HG03280 (cell line): Measurements from ENCODE around the gene ATIC.

ENCODE experiments used
- ATAC-seq: cut with Tn5 transposase; IDR thresholded peaks from one replicate; pipeline ENCODE4 v1.9.1; 2021; ENCODE audit warnings: mild to moderate bottlenecking, moderate library complexity; ENCODE audit not compliant: unreplicated experiment

Gene ATIC

GRCh38 chr2:215311625-215312396 is at the start of gene ATIC:
Gene ATIC, plus strand, starts transcription at chr2:215312059. Its CDS starts 84 bp downstream, at chr2:215312143.
- peak; percentile 99 for ATAC-seq

GRCh38 chr2:215262303-215262702 is 49.6 kb upstream of the ATIC start:
- ATAC-seq: no peak

DNA sequence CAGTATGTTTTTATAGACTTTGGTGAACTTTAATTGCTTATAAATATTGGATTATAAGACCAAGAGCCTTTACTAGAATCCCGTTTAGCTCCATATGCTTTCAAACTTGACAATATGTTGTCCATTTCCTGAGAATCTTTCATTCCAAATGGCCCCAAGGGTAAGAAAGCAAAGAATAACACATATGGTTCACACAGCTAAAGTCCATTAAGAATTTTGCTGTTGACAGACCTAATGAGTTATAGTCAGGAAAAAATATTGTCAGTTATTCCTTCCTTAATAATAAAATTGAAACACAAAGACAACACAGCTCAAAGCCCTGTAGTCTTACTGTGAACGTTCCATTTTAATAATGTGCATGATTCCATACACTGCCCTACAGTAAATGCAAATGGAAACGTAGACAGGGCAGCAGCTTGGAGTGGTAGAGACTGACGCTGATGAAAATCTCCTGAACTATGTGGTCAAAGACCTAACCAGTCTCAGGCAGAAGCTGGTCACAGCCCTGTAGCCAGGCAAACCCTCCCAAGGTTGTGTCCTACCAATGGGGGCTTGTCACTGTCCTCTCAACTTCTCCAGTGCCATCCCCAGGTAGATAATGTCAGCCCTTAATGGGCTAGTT is 49.0 kb upstream of the ATIC start:
- ATAC-seq: no peak

DNA sequence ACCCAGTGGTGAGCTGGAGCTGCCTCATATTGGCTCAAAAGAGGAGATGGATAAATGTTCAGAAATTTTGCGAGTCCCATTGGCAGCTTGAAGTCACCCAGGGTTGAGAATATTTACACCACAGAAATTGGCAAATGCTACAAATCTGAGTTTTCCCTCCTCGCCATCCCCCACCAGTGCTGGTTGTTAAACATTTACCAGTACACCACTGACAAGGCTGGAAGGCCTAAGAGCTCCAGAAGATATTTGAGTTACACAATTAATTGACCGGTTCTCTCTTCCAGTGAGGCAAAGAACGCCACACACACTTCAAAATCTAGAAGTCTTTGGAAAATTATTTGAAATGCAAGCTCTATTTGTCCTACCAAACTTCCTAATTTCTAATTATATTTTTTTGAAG is 47.5 kb upstream of the ATIC start:
- no peak for ATAC-seq

DNA sequence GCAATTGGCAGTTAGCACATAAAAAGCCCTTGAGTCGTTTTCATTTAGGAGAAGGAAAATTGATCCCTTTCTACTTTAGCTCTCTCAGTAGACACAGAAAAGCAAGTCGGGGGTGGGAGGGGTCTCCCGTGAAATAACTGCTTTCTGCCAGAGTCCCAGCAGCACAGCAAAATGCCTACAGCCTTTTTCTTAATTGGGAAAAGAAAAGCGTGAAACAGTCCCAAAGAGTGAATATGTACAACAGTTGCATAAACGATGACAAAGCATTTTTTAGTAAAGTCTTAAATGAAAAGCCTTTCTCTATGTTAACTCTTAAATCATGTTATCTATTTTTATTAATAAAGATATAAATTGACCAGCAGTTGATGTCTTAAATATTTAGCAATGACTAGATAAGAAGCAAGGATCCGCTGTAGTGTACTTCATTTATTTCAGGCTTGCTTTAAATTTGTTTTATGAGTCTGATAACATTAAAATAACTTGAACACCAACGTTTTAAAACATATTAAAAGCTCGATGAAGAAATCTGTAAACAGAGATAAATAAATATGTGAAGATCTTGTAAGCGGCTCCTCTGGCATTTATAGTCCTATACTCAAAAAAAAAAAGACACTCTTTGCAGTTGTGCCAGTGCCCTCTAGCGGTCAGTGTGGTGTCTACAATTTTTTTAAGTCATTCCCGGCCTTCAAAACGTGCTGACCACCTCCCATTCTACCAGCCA is 42.3 kb upstream of the ATIC start:
- no peak for ATAC-seq

DNA sequence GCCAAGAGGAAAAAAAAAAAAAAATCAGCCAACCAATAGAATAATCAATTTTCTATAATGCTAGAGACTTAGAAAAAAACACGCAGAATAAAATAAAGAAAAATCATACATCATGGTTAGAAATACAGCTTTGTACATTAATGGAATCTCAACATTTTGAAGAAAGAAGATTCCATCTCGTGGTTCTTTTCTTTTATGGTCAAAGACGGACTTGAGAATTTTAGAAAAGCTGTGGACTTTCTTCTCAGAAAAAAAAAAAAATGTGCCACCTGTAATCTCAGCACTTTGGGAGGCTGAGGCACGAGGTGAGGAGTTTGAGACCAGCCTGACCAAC is 41.8 kb upstream of the ATIC start:
- no peak for ATAC-seq

GRCh38 chr2:215271446-215271845 is 40.4 kb upstream of the ATIC start:
- no peak for ATAC-seq

- ATAC-seq: no peak
Observed at GRCh38 chr2:215272918-215273317, 38.9 kb upstream of the ATIC start.

- ATAC-seq: no peak
Observed at GRCh38 chr2:215274829-215275228, 37.0 kb upstream of the ATIC start.

DNA sequence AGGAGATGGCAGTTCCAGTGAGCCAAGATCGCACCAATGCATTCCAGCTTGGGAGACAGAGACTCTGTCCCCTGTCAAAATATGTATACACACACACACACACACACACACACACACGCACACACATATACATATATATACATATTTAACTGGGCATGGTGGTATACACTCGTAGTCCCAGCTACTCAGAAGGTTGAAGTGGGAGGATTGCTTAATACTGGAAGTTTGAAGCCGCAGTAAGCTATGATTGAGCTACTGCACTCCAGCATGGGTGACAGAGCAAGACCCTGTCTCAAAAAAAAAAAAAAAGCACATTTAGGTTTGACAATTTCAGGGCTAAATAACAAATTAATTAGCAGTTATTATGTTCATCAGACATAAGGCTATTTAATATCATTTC is 36.0 kb upstream of the ATIC start:
- ATAC-seq: no peak

DNA sequence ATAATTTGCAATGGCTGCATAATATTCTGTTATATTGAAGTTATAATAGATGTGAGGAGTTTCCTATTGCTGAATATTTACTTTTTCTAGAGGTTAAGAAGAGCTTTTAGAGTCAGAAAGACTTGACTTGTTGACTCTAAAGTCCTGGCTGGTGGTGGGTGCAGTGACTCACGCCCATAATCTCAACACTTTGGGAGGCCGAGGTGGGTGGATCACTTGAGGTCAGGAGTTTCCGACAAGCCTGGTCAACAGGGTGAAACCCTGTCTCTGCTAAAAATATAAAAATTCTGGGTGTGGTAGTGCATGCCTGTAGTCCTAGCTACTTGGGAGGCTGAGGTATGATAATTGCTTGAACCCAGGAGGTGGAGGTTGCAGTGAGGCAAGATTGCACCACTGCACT is 33.9 kb upstream of the ATIC start:
- no peak for ATAC-seq

GRCh38 chr2:215280326-215280725 is 31.5 kb upstream of the ATIC start:
- no peak for ATAC-seq

GRCh38 chr2:215283221-215283620 is 28.6 kb upstream of the ATIC start:
- ATAC-seq: no peak

- ATAC-seq: no peak
Observed at GRCh38 chr2:215286309-215286708, 25.6 kb upstream of the ATIC start.

- ATAC-seq: no peak
Observed at GRCh38 chr2:215288112-215288815, 23.6 kb upstream of the ATIC start.

DNA sequence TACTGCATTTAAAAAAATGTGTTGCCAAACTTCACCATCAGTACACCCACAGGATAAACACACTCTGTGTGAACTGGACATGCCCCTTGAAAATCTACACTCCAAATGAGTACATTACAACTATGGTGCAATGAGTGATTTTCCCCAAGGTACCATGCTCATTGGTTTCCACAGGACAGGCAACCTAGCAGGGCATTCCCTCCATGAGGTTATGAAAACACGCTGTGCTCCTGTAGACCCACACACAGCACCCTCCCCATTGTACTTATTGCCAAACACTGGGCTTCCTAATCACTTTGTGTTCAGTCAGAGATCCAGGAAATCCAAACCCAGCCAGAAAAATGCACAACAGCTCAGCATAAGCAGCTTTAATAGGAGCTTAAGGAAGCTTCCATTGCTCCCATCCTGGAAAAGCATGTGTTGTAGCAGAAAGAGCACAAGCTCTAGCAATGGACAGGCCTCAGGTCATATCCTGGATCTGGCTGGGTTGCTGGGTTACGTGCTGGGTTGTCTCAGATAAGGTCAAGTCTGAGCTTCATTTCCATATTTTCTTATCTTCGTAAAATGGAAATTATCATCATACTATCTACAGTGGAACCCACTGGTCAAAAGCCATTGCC is 20.8 kb upstream of the ATIC start:
- ATAC-seq: no peak

- no peak for ATAC-seq
Observed at GRCh38 chr2:215293879-215294278, 18.0 kb upstream of the ATIC start.

DNA sequence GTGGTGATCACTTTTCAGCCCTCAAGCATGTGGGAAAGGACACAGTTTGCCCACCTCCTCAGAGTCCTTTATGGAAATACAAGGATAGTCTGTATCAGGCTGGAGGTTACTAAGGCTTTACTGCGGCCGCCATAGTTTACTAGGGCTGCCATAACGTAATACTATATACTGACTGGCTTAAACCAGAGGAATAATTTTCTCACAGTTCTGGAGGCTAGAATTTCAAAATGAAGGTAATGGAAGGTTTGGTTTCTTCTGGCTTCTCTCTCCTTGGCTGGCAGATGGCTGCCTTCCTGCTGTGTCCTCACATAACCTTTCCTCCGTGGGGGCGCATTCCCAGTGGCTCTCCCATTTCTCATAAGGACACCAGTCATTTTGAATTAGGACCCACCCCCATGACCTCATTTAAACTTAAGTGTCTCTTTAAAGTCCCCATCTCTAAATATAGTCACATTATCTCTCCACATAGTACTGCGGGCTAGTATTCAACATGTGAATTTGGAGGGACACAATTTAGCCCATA is 12.5 kb upstream of the ATIC start:
- no peak for ATAC-seq

DNA sequence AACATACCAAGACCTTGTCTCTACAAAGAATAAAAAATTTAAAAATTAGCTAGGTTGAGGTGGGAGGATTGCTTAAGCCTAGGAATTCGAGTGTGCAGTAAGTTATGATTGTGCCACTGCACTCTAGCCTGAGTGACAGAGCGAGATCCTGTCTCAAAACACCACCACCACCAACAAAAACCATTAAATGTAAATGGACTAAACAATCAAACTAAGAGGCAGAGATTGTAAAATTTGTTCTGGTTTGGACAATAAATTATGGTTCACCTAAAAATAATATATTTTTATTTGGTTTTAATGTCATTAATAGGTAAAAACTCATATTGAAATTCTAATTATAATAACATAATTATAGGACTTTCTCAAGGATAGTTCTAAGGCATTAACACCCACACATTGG is 9.9 kb upstream of the ATIC start:
- no peak for ATAC-seq

- ATAC-seq: peak; percentile 12
Observed at GRCh38 chr2:215311259-215311624, 617 bp upstream of the ATIC start.

- ATAC-seq: no peak
Observed at GRCh38 chr2:215313255-215313613, 1.4 kb downstream of the ATIC start.
